ENCODE measurements around the gene IHH. TPM values are rescaled to one million over a fixed set of nuclear protein-coding genes. Genes with fewer than 3 reads are reported as not detected.

Gene IHH
- polyA plus RNA-seq (2011; rRNA removed) (0.05 TPM in 2 replicates), polyA minus RNA-seq (2011; rRNA and poly(A)+ RNA removed) (0.19 TPM in 1 of 2 replicates, not detected in the other)

DNA sequence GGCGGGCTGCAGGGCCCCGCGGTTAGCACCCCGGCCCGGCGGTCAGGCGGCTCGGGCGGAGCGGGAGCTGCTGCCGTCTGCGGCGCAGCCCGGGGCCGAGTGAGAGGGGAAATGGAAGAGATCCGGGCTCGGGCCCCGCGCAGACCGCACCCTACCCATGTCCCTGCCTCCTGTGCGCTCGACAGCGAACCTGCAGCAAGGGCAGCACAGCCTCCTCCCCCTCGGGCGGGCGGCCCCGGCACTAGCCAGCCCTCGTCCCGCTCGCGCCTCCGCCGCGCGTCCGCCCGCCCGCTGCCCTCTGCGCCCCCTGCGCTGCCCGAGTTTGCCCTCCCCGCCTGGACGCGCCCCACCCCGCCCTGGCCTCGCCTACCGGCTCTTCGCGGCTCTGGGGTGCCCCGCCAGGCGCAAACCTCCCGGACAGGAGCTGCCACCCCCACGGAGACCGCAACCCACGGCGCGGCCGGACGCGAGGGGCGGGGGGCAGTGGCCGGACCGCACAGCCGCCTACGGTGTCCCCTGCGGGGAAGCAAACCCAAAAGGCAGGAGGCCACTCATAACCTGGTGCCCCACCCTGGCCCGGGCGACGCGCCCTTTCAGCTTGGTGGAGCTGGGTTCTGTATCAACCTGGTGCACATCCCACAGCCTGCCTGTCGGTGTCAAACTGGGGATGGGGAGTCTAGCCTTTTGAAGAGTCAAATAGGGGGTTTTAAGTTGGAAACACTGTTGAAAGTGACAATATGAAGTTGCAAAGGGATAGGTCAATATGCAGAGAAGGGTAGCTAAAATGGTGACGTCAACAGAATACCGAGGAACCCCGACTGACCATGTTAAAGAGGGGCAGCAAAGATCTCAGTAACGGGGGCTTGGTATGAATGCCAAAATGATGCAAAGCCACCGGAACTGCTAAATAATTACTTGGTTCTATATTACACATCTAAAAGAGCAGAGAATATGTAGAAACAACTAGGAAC, at the start of gene IHH:
TSS of gene IHH (minus strand) at position 101 of the 971 bp plus-strand sequence. CDS start 454 bp downstream, outside the sequence.
- Histone ChIP-seq H3K4me3 (ENCODE audit: low read depth, low read length) (no peak within 1 kb of the TSS; the same call in 1 of the 2 replicates), H3K27me3 (ENCODE audit: control insufficient read depth, insufficient read depth, low read length) (peaks cover 49% of the 10 kb centered on the region), H3K36me3 (ENCODE audit: control insufficient read depth, insufficient read depth, low read length) (no peaks in the 10 kb centered on the region)
- CTCF ChIA-PET: interaction anchor here (0.8 to 13.7 kb wide), 6 partner anchors 11 to 284 kb away, joined by 3 to 211 read pairs (median 80); partner anchors contain the start of gene NHEJ1
- TF ChIP-seq, protein P1, sequence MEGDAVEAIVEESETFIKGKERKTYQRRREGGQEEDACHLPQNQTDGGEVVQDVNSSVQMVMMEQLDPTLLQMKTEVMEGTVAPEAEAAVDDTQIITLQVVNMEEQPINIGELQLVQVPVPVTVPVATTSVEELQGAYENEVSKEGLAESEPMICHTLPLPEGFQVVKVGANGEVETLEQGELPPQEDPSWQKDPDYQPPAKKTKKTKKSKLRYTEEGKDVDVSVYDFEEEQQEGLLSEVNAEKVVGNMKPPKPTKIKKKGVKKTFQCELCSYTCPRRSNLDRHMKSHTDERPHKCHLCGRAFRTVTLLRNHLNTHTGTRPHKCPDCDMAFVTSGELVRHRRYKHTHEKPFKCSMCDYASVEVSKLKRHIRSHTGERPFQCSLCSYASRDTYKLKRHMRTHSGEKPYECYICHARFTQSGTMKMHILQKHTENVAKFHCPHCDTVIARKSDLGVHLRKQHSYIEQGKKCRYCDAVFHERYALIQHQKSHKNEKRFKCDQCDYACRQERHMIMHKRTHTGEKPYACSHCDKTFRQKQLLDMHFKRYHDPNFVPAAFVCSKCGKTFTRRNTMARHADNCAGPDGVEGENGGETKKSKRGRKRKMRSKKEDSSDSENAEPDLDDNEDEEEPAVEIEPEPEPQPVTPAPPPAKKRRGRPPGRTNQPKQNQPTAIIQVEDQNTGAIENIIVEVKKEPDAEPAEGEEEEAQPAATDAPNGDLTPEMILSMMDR (IDR thresholded peaks at IDR 0.05; ENCODE audit: insufficient read depth, low read depth, low read length): no peak
- no peak for DNase-seq (ENCODE audit: low read depth)
- POLR2A ChIA-PET: no interaction called here

- no peak for DNase-seq (ENCODE audit: low read depth)
- no peaks in the 10 kb centered on the region for H3K36me3 ChIP-seq (ENCODE audit: control insufficient read depth, insufficient read depth, low read length)
- ChIA-PET CTCF (interaction anchor here (0.7 to 9.1 kb wide), 2 partner anchors 12 to 246 kb away, joined by 3 to 52 read pairs; no protein-coding TSS in a partner anchor), POLR2A (interaction anchor here (0.6 kb wide), 1 partner anchor 8 kb away, joined by 3 read pairs; no protein-coding TSS in a partner anchor)
- TF ChIP-seq, protein P1 (IDR thresholded peaks at IDR 0.05; ENCODE audit: insufficient read depth, low read depth, low read length): no peak
- no peak overlapping the region for H3K4me3 ChIP-seq (ENCODE audit: low read depth, low read length)
- H3K27me3 ChIP-seq (ENCODE audit: control insufficient read depth, insufficient read depth, low read length): no peaks in the 10 kb centered on the region
Observed at GRCh38 chr2:219109471-219109870, 48.8 kb upstream of the IHH start.

DNA sequence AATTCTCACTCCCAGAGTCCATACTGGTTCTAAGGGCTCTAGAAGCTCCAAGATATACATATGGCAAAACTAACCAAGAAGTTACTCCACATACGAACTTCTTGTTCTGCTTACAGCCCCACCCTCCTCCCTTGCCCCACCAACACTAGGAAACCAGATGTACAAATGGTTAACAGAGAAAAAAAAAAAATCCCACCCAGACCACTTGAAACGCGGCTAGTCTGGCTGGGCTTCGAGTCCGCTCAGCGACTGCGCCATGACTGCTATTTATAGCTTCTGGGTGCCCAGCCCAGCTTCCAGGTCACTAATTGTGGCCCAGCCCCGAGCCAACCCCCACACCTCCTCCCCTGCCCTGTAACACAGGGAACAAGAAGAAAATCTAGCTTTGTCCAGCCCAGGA, 47.0 kb upstream of the IHH start:
- DNase-seq (ENCODE audit: low read depth): no peak
- H3K36me3 ChIP-seq (ENCODE audit: control insufficient read depth, insufficient read depth, low read length): no peaks in the 10 kb centered on the region
- H3K4me3 ChIP-seq (ENCODE audit: low read depth, low read length): no peak overlapping the region
- TF ChIP-seq, protein P1 (IDR thresholded peaks at IDR 0.05; ENCODE audit: insufficient read depth, low read depth, low read length): no peak
- ChIA-PET POLR2A (no interaction called here), CTCF (interaction anchor here (1.0 to 9.1 kb wide), 3 partner anchors 9 to 128 kb away, joined by 3 to 52 read pairs (median 3); no protein-coding TSS in a partner anchor)
- no peaks in the 10 kb centered on the region for H3K27me3 ChIP-seq (ENCODE audit: control insufficient read depth, insufficient read depth, low read length)

DNA sequence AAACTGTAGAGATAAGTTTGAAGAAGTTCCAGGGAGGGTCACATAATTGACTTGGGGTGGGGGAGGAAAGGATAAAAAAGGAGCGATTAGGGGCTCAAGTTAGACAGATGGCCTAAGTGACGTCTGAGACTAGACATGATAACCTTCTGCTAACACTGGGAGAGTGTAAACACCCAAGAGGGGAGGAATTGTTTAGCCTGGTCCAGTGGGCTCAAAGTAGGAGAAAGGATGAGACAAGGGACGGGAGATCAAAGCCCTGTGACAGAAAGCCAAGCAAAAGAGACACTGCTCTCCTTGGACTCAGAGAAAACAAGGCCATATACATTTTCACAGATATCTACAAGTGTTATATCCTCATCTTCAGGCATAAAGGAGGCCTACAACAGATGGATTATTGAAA, 45.5 kb upstream of the IHH start:
- Histone ChIP-seq H3K27me3 (ENCODE audit: control insufficient read depth, insufficient read depth, low read length) (no peaks in the 10 kb centered on the region), H3K4me3 (ENCODE audit: low read depth, low read length) (no peak overlapping the region), H3K36me3 (ENCODE audit: control insufficient read depth, insufficient read depth, low read length) (no peaks in the 10 kb centered on the region)
- TF ChIP-seq, protein P1 (IDR thresholded peaks at IDR 0.05; ENCODE audit: insufficient read depth, low read depth, low read length): no peak
- ChIA-PET POLR2A (no interaction called here), CTCF (interaction anchor here (0.8 to 9.1 kb wide), 4 partner anchors 15 to 193 kb away, joined by 3 to 52 read pairs (median 3); no protein-coding TSS in a partner anchor)
- no peak for DNase-seq (ENCODE audit: low read depth)
